Uterus (tissue), 4 donors: Measurements from ENCODE around the gene KRTAP5-10. TPM values are rescaled to one million over a fixed set of nuclear protein-coding genes. Genes with fewer than 3 reads are reported as not detected.
"Not testable (repeated sequence)": the region's sequence is repeated elsewhere in the genome, so short reads cannot be mapped to it uniquely, and the experiment has no call there.

Experiments used
- DNase-seq, 2 donors: peaks; one replicate each; pipeline ENCODE4 v3.0.0-alpha.2; 2019 to 2020
- H3K27ac ChIP-seq, 2 donors: fragments of 200-600 bp; sonication (generic); 1 replicate in 1 of 2; 2 replicates in 1 of 2; pipeline ENCODE4 v1.5.1; 2016 to 2018
- H3K27me3 ChIP-seq, 2 donors: fragments of 200-600 bp; sonication (generic); one replicate each; pipeline ENCODE4 v1.5.1; 2018 to 2019; ENCODE audit warnings: control low read depth in 1 of 2
- H3K36me3 ChIP-seq, 2 donors: fragments of 200-600 bp; sonication (generic); one replicate each; pipeline ENCODE4 v1.5.1; 2019; ENCODE audit warnings: control low read depth in 1 of 2
- H3K4me1 ChIP-seq, 2 donors: fragments of 200-600 bp; sonication (generic); one replicate each; pipeline ENCODE4 v1.5.1; 2018 to 2019; ENCODE audit warnings: control low read depth in 1 of 2
- H3K4me3 ChIP-seq, 2 donors: fragments of 200-600 bp; sonication (generic); 1 replicate in 1 of 2; 2 replicates in 1 of 2; pipeline ENCODE4 v1.5.1; 2018 to 2019; ENCODE audit warnings: mild to moderate bottlenecking in 1 of 2
- H3K9me3 ChIP-seq, 2 donors: fragments of 200-600 bp; sonication (generic); one replicate each; pipeline ENCODE4 v1.5.1; 2019; ENCODE audit warnings: control low read depth in 1 of 2
- CTCF ChIP-seq, 4 experiments: fragments of 200-600 bp in 2 of 4; fragments of 450-650 bp in 2 of 4; sonication (generic) in 2 of 4; IDR thresholded peaks; one replicate each; pipeline ENCODE4 v1.5.1; 2016 to 2019; ENCODE audit warnings: antibody characterized with exemption in 4 of 4, mild to moderate bottlenecking in 2 of 4, moderate library complexity in 1 of 4
- POLR2A ChIP-seq, 2 donors: fragments of 450-650 bp; IDR thresholded peaks; one replicate each; pipeline ENCODE4 v1.6.1; 2016; ENCODE audit warnings: antibody characterized with exemption in 2 of 2, mild to moderate bottlenecking in 1 of 2, moderate library complexity in 1 of 2
- intact Hi-C: fragments of 100-400 bp; cut with DNase I; formaldehyde crosslinking; loops from one replicate; pipeline ENCODE4 v1.15.1; 2023; ENCODE audit warnings: low total_unique reads
- total RNA-seq, 4 donors: library from RNA; depleted of rRNA in 3 of 4; stranded (reverse); fragments of >200 nt in 3 of 4; gene quantifications; one replicate each; pipeline versions ENCODE4 v1.1.0 to v1.2.4, GENCODE V29; 2014 to 2023
- donor health status: DM: yes; HTN: yes; CAD: no.

KRTAP5-10 gene
- total RNA-seq, 4 donors from 2014 or later, result 0.37 TPM; not detected in 3

- no peaks in the 10 kb centered on the region for H3K27me3 ChIP-seq
- TF ChIP-seq CTCF (IDR thresholded peaks at IDR 0.05) (no peak), POLR2A (IDR thresholded peaks at IDR 0.05) (no peak)
- no peaks in the 10 kb centered on the region for H3K9me3 ChIP-seq
- intact Hi-C loops, result no loop called here
- H3K4me3 ChIP-seq, result no peak overlapping the region
- no peaks in the 10 kb centered on the region for H3K4me1 ChIP-seq
- no peak for DNase-seq
- no peak overlapping the region for H3K27ac ChIP-seq
- H3K36me3 ChIP-seq, result no peaks in the 10 kb centered on the region
Observed at GRCh38 chr11:71525938-71526495, 39.3 kb upstream of the KRTAP5-10 start.

GRCh38 chr11:71526796-71527575 lies 38.4 kb upstream of the KRTAP5-10 start, which contains the start of gene KRTAP5-7:
TSS of gene KRTAP5-7 (plus strand) at chr11:71527267. CDS start at chr11:71527301, 34 bp downstream.
- H3K9me3 ChIP-seq, H3K4me3 ChIP-seq, DNase-seq, H3K27me3 ChIP-seq, H3K36me3 ChIP-seq, intact Hi-C loops, H3K4me1 ChIP-seq, H3K27ac ChIP-seq: not testable (repeated sequence)

- no peaks in the 10 kb centered on the region for H3K9me3 ChIP-seq
- no peak overlapping the region for H3K27ac ChIP-seq
- H3K4me1 ChIP-seq, result no peaks in the 10 kb centered on the region
- intact Hi-C loops, result no loop called here
- H3K4me3 ChIP-seq, result no peak overlapping the region
- H3K27me3 ChIP-seq, result no peaks in the 10 kb centered on the region
- H3K36me3 ChIP-seq, result no peaks in the 10 kb centered on the region
- TF ChIP-seq POLR2A (IDR thresholded peaks at IDR 0.05) (no peak), CTCF (IDR thresholded peaks at IDR 0.05) (no peak)
- DNase-seq, result no peak
Observed at GRCh38 chr11:71527576-71528210, 37.7 kb upstream of the KRTAP5-10 start.

- H3K4me3 ChIP-seq, result no peak overlapping the region
- H3K36me3 ChIP-seq, result no peaks in the 10 kb centered on the region
- no peaks in the 10 kb centered on the region for H3K9me3 ChIP-seq
- no peak overlapping the region for H3K27ac ChIP-seq
- TF ChIP-seq CTCF (IDR thresholded peaks at IDR 0.05) (no peak), POLR2A (IDR thresholded peaks at IDR 0.05) (no peak)
- H3K4me1 ChIP-seq, result no peaks in the 10 kb centered on the region
- intact Hi-C loops, result no loop called here
- H3K27me3 ChIP-seq, result no peaks in the 10 kb centered on the region
- DNase-seq, result no peak
Observed at GRCh38 chr11:71530602-71531001, 34.8 kb upstream of the KRTAP5-10 start.

GRCh38 chr11:71532036-71532610 lies 33.2 kb upstream of the KRTAP5-10 start:
- no peak for DNase-seq
- no peaks in the 10 kb centered on the region for H3K27me3 ChIP-seq
- no peak overlapping the region for H3K4me3 ChIP-seq
- H3K9me3 ChIP-seq, result no peaks in the 10 kb centered on the region
- no peaks in the 10 kb centered on the region for H3K36me3 ChIP-seq
- intact Hi-C loops, result no loop called here
- H3K27ac ChIP-seq, result no peak overlapping the region
- H3K4me1 ChIP-seq, result no peaks in the 10 kb centered on the region
- no peak for TF ChIP-seq POLR2A (IDR thresholded peaks at IDR 0.05)
- no peak for TF ChIP-seq CTCF (IDR thresholded peaks at IDR 0.05)

GRCh38 chr11:71534711-71535608 lies 30.4 kb upstream of the KRTAP5-10 start:
- H3K27me3 ChIP-seq, H3K27ac ChIP-seq, H3K4me3 ChIP-seq, intact Hi-C loops, H3K4me1 ChIP-seq, DNase-seq, H3K9me3 ChIP-seq, H3K36me3 ChIP-seq: not testable (repeated sequence)
